Erythroblast (primary cell): ENCODE results near the gene TMEM273.

Experiments
- GATA1 ChIP-seq: IDR thresholded peaks from 2 replicates; pipeline ENCODE4 v1.6.1; 2011; ENCODE audit warnings: low read depth, mild to moderate bottlenecking, control low read depth, low read length, moderate library complexity
- POLR2A ChIP-seq: IDR thresholded peaks from 2 replicates; pipeline ENCODE4 v1.6.1; 2011; ENCODE audit warnings: mild to moderate bottlenecking, low read length

DNA sequence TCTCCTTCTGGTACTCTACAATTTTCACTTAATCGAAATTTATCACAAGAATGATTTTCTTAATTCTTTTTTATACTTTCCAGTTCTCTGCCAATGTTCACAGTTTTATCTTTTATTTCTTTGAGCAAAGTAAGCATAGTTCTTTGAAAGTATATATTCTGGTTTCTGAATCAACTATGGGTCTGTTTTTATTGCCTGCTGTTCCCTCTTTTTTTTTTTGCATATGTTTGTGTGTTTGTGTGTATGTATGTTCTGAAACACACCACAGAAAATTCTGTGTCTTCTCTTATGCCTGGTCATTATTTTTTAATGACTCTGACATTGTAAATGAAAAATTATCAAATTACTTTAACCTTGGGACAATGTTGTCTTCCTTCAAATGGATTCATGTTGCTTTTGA, 15.9 kb upstream of the TMEM273 start:
- TF ChIP-seq POLR2A: no peak
- no peak for TF ChIP-seq GATA1
